HuH-7 (cell line): ENCODE measurements around the gene DNTTIP2.
"Not testable (repeated sequence)": the region's sequence is repeated elsewhere in the genome, so short reads cannot be mapped to it uniquely, and the experiment has no call there.

ENCODE experiments used
- DNase-seq: peaks from one replicate; pipeline ENCODE4 v3.0.0; 2011; ENCODE audit warnings: low spot score

DNTTIP2 gene

DNA sequence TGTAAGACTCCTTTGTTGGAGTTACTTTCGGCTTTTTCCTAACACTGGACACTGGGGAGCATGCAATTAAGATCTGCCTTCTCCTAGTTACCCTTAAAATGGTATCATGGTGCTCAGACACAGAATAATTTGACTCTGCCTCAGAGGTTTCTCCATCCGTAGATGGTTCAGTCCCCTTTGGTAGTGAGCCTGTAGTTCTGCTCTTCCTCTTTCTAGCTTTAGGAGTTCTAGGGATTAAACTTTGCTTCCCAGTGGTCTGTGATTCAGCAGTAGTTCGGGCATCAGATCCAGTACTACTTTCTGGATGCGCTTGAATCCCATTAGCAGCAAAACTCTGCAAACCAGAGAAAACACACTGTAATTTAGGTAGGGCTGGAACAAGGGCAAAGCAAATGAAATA lies 1.5 kb downstream of the DNTTIP2 start:
- no peak for DNase-seq

DNA sequence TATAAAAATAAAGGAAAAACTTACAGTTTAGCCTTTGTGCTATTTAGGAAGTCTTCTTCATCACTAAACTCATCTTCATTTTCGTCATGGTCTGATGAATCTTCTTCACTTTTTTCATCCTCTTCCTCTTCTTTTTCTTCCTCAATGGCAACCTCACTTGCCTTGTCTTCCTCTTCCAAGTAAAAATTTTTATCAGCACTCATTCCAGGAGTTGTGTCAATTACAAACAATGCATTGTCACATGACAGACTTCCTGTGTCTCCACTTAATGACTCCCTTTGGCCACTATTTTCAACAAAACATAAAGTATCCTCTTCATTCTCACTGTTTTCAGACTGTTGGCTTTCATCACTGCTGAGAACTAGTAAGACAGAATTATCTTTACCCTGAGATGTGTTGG lies 2.8 kb downstream of the DNTTIP2 start:
- no peak for DNase-seq

DNA sequence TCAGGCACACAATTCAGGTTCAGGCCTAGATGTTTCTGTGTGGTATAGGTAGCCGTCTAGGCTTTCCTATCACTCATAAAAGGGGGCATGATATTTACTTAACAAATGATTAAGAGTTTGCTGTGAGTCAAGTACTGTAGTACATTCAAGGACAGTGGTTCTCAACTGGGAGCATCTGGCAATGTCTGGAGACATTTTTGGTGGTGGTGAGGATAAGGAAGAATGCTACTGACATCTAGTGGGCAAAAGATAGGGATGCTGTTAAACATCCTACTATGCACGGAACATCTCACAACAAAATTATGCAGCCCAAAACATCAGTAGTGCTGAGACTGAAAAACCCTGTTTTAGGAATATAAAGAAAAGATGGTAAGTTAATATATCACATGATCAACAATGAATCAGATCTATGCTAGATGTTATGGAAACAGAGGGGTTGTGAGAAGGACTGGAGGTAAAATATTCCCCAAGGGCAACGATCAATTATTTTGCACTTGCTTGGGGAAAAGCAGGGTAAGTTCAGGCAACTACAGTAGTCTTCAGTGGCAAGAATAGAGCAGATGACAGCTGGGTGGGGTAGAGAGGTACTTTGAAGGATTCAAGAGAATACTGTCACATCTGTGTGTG lies 4.9 kb downstream of the DNTTIP2 start:
- no peak for DNase-seq

DNA sequence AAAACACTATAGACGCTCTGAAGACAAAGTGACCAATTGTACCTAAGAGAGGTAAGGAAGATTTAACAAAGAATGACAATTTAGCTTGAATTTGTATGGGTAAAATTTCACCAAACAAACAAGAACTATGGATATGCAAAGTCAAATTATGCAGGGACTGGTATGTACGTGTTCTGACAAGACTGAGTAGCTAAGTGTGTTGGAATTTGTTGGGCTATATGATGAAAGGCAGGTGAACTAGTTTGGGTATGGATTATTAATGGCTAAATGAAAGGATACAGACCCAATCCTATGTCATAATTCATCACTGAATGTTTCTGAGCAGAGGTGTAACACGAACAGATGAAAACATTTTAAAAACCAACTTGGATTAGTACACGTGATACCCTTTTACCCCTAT lies 7.6 kb downstream of the DNTTIP2 start:
- DNase-seq, result no peak

DNA sequence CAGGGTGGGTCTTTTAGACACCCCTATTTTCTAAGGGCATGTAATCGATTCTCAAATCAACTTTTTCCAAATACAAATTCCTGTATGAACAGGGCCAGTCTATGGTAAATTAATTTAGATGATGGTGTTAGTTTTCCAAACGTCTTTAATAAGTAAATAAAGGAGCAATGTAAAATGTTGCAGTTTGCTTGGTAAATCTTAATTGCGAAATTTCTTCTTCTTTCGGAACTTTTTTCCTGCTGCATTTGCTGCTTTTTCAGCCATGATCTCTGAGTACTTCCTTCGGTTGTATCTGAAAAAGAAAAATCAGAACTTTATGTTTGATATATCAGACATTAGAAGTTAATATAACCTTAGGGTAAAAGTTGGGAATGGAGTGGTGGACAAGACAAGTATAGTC lies 9.4 kb downstream of the DNTTIP2 start:
- no peak for DNase-seq

DNA sequence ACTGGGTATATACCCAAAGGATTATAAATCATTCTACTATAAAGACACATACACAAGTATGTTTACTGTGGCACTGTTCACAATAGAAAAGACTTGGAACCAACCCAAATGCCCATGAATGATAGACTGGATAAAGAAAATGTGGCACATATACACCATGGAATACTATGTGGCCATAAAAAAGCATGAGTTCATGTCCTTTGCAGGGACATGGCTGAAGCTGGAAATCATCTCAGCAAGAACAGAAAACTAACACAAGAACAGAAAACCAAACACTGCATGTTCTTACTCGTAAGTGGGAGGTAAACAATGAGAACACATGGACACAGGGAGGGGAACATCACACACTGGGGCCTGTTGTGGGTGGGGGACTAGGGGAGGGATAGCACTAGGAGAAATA lies 10.5 kb downstream of the DNTTIP2 start:
- DNase-seq, result not testable (repeated sequence)

DNA sequence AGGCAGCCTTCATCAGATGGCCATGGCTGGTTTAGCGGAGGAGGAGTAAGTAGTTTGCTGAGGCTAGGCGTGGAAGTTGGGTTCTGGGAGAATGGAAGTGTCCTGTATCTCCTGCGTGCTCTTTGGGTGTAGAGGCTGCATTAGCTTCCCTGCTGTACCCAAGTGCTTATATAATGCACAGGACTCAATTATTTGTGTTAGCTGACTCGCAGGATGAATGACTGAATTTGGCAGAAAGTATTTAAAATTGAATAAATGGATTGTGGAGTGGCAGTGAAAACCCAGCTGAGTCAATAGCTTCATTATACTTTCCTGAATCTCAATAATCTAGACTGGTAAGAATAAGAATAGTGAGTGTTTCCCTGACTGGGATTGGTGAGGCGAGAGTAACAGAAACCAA lies 13.8 kb downstream of the DNTTIP2 start:
- no peak for DNase-seq

DNA sequence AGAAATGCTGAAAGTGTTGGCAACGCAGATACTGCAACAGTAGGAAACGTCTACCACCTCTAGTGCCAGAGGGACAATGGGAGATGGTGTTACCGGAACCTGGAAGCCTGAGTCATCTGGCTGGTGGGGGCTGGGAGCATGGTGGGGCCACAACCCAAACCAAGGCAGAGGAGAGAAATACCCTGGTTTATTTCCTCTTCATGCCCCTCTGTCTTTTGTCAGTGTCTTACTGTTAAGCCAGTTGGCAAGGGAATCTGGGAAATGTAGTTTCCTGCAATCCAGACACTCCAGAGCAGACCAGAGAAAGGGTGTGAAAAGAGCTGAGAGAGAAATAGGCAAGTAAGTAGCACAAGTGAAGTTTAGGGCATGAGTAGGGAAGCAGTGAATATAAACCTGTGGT lies 14.8 kb downstream of the DNTTIP2 start:
- DNase-seq, result no peak

DNA sequence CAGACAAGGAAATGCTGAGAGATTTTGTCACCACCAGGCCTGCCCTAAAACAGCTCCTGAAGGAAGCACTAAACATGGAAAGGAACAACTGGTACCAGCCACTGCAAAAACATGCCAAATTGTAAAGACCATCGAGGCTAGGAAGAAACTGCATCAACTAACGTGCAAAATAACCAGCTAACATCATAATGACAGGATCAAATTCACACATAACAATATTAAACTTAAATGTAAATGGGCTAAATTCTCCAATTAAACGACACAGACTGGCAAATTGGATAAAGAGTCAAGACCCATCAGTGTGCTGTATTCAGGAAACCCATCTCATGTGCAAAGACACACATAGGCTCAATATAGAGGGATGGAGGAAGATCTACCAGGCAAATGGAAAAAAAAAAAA lies 21.4 kb downstream of the DNTTIP2 start:
- DNase-seq, result not testable (repeated sequence)

DNA sequence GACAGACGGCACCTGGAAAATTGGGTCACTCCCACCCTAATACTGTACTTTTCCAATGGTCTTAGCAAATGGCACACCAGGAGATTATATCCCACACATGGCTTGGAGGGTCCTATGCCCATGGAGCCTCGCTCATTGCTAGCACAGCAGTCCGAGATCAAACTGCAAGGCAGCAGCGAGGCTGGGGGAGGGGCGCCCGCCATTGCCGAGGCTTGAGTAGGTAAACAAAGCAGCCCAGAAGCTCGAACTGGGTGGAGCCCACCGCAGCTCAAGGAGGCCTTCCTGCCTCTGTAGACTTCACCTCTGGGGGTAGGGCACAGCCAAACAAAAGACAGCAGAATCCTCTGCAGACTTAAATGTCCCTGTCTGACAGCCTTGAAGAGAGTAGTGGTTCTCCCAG lies 23.0 kb downstream of the DNTTIP2 start:
- DNase-seq, result not testable (repeated sequence)

DNA sequence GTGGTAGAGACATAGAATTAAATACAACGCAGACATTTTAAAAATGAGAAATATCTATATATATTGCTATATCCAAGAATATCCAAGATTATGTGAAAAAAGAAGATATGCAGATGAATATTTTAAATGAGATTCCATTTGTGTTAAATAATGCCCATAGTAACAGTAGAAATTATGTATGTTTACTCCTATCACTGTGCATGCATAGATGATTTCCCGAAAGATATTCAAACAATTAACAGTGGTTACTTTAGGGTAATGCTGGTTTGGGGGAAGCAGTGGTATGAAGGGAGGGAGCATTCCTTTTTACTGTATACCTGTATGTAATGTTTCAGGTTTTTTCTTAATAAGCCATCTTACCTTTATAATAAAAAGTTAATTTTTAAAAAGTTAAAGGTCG lies 25.1 kb downstream of the DNTTIP2 start:
- no peak for DNase-seq

DNA sequence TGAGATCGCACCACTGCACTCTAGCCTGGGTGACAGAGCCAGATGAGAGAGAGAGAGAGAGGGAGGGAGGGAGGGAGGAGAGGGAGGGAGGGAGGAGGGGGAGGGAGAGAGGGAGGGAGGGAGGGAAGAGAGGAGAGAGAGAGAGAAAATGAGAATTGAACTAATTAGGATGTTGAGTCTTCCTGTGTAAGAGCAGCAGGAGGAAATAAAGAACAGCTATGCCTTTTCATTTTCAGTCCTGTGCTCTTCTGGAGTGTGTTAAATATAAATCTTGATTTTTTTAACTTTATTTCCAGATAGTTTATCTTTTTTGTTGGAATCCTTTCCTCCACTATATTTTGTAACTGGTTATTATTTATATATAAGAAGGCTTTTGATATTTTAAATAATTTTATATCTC lies 27.1 kb downstream of the DNTTIP2 start:
- DNase-seq, result no peak

DNA sequence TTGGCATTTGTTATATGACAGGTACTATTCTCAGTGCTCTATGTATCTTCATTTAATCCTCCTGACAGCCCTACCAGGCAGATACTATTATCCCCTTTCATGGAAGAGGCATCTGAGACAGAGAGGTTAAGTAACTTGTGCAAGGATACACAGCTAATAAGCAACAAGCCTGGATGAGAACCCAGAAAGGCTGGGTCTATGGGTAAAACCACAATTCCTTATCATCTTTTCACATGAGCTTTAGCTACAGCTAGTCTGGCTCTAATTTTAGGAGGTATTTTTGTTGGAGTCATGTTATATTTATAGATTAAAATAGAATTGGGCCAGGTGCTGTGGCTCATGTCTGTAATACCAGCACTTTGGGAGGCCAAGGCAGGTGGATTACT lies 27.7 kb downstream of the DNTTIP2 start:
- DNase-seq, result no peak

DNA sequence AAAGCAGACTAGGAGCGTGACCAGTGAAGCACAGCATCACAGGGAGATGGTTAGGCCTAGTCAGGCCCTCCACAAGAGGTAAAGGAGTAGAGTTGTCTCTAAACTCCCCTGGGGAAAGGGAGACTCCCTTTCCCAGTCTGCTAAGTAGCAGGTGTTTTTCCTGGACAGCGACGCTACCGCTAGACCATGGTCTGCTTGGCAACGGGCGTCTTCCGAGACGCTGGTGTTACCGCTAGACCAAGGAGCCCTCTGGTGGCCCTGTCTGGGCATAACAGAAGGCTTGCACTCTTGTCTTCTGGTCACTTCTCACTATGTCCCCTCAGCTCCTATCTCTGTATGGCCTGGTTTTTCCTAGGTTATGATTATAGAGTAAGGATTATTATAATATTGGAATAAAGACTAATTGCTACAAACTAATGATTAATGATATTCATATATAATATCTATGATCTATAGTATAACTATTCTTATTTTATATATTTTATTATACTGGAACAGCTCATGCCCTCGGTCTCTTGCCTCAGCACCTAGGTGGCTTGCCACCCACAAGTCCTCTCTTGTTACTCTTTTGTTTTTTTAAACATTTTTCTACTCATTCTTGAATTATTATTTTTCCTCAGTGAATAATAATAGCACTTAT lies 28.2 kb downstream of the DNTTIP2 start:
- not testable (repeated sequence) for DNase-seq

DNA sequence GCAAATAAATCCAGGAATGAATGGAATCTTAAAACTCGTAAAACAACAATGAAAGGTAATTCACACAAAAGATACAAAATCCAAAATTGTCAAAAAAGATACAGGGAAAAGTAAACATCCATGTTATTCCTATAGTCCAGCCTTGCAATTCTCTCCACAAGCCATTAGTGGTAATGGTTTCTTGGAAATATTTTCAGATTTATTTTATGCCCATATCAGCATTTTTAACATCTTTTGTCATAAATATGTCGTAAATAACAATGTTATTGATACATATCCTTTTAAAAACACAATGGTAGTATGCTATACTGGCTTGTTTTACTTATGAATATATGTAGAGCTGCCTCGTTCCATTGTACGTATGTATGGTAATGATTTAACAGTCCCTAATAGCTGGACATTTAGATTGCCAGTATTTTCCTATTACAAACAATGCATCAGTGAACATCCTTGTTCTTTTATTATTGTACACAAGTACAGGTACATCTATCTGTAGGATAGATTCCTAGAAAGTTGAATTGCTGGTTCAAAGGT lies 30.6 kb downstream of the DNTTIP2 start:
- no peak for DNase-seq

DNA sequence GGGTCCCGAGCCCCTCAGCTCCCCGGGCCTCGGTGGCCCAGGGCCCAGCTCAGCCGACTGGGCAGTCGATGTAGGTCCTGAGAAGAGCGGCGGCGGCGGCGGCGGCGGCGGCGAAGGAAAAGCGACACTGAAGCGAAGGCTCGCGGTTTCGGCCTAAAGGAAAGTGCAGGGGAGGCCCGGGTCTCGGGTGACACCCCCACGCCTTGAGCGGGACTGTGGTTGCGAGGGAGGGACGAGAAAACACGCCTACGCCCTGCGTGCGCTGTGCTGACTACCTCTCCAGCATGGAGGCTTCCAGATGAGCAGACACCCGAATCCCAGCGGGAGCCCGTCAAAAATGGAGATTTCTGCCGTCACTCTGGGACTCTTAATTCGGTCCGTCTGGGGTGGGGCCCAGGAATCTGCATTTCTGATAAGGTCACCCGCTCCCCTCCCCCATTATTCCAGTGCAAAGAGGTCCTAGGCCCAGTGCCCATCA lies 31.2 kb downstream of the DNTTIP2 start:
- peak; percentile 56 for DNase-seq

DNA sequence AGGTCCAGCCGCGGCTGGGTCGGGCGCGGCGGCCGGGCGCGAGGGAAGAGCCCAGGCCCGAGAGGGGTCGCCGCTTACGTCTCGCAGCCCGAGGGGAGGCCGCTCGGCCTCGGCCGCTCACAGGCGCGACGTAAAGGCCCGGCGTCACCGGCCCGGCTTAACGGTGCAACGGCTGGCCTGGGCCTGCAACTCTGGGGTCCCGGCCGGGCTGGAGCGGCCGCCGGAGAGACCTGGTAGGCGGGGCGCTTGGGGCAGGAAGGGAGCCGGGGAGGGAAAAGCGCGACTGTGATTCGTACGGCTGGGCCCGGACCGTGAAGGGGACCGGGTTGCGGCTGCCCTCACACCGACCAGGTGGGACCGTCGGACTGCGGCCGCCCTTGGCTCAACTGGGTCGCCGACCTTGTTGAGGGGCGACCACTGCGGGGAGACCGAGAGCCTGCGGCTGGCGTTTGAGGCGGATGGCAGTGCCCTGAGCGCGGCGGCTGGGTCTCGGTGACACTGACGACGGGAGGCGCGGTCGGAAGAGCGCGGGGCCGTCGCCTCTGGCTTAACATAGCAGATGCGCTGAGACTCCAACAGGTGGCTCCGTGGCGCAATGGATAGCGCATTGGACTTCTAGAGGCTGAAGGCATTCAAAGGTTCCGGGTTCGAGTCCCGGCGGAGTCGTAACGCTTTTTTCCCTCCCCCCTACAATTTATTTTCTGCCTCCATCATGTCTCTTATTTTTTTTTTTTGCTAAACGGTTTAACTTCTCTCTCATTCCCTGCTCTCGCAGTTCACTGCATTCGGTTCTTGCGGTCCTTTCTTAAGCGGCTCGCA lies 31.8 kb downstream of the DNTTIP2 start:
- peak; percentile 76 for DNase-seq

DNA sequence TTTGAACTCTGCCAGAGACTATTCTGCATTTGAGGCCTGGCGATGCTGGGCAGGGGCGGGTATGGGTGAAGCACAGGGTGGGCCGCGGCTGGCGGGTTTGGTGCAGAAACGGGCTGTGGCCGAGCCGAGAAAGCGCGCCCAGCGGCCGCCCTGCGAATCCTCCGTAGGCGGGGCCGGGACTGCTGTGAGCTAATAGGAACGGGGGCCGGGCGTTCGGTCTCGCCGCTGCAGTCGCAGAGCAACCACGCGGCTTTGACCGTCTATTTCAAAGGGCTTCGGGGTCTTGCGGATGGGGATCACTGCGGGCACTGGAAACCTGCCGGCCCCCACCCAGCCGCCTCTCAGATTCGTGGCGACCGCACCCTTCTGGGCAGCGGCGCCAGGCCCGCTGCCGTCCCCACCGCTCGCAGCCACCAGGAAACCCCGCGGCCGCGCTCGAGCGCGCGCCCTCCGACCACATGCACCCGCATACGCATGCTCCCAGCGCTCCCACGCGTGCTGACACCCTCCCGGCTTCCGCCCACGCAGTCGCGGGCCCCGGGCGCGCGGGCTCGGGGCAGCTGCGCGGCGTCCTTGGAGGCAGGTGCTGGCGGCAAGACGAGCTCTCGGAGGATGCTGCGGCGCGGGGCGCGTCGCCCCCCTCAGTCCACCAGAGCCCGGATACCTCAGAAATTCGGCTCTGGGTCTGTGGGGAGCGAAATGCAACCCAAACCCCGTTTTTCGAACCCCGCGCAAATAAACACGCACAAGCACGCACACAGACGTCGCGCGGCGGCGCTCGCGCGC lies 32.6 kb downstream of the DNTTIP2 start:
- peak; percentile 78 for DNase-seq

DNA sequence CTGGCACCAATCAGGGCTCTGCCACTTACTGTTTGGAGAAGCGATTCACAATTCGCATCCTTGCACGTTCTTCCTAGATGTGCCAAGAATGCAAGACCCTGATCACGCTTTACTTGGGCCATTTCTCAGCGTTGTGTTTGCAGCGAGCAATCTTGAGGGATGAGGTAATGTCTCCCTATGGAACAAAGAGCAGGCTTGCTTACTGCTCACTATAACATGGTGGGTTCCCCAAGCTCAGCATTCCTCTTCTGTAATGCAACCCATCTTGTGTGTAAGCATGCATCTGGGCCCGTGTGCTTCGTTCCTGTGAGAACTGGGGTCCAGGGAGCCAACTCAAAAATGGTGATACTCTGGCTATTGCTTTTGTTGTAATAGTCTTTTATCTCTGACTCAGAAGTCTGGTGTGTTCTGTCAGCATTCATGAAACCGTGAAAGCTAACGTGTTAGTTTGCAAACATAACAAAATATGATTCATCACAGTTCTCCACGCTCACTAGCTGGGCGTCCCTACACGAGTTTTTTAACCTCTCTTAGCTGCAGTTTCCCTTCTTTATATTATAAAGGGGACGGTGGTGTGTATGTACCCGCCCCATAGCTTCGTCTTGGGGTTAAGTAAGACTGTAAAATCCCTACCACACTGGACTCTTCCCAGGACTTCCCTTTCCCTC lies 33.3 kb downstream of the DNTTIP2 start:
- DNase-seq, result peak; percentile 17

DNA sequence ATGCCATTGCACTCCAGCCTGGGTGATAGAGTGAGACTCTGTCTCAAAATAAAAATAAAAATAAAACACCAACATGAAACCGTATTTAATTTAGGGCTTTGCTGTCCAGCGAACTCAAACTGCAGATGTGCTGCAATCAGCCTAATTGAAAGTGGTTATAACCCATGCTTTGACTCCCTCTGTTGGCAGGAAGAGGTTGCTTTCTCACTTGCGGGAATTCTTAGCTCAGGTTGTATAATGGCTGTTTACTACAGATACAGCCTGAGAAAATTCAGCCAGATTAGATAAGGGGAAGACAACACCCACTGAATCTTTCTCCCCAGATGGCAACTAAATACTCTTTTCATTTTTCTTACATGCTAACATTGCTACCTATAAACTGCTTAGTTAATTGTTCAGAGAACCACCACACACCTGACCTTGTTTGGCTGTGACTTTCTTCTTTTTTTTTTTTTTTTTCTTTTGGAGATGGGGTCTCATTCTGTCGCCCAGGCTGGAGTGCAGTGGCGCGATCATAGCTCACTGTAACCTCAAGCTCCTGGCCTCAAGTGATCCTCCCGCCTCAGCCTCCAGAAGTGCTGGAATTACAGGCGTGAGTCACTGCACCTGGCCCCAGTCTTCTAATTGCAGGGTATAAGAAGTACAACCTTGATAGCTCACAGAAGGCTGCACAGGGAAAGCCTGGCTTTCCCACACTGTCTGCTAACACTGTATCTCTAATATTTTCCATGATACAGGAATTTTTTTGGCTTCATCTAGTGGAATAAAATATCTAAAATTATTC lies 34.6 kb downstream of the DNTTIP2 start:
- DNase-seq, result peak; percentile 69
